ENCODE results near the gene EXPH5.
"Not testable (repeated sequence)": the region's sequence is repeated elsewhere in the genome, so short reads cannot be mapped to it uniquely, and the experiment has no call there.

Gene EXPH5

DNA sequence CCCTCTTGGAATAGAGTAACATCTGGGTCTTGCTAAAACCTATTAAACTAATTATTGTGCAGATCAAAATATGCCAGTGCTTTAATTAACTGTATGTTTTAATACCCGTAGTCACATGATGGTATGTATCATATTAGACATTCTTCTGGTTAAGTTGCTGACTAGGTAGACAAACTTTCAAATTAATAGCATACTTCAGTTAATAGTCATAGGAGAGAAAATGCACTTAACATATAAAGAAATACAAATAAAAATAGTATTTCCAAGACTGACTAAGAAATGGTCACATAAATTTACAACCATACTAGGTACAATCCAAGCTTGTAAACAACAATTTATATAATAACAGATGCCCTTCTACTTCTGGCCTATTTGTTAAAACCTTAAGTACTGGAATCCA, 7.6 kb upstream of the EXPH5 start:
- no peak for DNase-seq (ENCODE audit: low read depth, low spot score)

DNA sequence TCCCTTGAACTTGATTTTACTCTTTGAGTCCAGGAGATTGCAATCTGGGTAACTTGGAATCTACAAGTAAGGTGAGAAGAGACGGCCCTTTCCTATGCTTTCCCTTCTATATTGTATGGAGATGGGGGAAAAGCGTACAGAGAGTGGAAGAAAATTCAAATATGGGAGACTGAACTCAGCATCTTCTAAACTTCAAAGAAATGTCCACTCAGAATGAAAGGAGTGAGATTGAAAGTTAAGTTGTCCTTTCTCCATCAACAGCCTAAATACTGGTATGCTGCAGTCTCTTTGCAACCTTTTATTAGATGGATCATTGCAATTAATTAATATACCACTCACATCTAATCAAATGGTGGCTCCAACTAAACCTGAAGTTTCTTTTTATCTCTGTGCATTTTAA, 6.4 kb upstream of the EXPH5 start:
- no peak for DNase-seq (ENCODE audit: low read depth, low spot score)

DNA sequence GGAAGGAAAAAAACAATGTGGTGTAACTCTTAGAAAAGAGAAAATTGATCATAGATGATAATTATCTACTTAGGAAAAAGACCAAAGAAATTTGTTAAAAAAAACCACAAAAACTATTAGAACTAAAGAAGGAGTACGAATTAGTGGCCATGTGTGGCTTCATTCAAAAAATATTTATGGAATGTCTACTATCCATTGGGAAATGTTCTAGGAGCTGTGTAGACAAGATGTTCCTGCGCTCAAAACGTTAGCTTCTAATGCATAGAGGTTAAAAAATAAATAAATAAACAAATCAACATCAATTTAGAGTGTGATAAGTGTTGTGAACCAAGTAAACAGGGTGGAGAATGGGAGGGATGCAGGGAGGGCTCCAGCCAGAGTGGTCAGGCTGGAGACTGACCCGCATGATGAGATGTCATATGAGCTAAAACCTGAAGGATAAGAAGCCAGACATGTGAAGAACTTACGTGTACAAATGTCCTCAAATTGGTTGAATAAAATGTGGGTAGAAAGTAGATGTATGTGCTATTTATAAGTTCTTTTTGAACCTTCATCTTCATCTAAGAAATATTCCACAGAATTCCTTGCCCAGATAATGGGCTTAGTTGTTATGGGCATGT, 4.3 kb upstream of the EXPH5 start:
- DNase-seq (ENCODE audit: low read depth, low spot score), result no peak

DNA sequence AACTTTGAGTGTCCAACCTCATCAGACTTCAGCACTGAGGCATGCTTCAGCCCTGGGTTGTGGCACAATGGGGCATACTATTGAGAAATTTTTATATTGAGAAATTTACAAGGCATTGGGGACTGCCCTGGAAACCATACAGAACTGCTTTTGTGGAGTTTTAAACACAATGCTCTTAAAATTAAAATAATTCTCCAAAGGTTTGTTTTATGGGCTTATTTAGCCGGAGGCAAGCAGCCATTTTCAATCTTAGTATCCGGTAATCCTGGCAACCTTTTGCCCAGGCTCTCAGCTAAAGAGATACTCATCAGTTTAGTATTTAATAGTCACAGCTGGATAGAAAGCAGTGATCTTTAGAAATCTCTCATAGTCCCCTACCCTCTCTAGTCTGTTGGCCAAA, 3.1 kb upstream of the EXPH5 start:
- DNase-seq (ENCODE audit: low read depth, low spot score), result no peak

DNA sequence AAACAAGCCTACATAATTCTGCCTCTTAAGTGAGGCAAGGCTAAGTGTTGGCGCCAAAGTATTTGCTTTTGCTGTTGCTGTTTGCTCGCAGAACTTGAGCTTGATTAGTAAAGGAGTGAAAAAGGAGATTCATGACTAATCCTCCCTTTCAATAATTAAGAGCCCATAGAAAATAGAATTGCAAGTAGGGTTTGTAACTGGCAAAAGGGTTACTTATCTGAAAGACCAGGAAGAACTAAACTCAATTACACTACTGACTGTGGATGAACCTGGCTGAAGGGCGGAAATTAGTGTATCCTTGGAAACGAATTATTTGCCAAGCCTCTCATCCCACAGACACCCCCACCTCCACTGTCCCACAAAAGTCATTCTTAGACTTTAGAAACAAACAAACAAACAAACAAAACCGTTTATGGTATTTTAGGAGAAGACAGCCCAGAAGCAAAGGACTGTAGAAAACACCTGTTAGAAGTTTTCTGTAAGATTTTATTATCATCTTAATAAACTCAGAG, 411 bp upstream of the EXPH5 start:
- no peak for DNase-seq (ENCODE audit: low read depth, low spot score)

DNA sequence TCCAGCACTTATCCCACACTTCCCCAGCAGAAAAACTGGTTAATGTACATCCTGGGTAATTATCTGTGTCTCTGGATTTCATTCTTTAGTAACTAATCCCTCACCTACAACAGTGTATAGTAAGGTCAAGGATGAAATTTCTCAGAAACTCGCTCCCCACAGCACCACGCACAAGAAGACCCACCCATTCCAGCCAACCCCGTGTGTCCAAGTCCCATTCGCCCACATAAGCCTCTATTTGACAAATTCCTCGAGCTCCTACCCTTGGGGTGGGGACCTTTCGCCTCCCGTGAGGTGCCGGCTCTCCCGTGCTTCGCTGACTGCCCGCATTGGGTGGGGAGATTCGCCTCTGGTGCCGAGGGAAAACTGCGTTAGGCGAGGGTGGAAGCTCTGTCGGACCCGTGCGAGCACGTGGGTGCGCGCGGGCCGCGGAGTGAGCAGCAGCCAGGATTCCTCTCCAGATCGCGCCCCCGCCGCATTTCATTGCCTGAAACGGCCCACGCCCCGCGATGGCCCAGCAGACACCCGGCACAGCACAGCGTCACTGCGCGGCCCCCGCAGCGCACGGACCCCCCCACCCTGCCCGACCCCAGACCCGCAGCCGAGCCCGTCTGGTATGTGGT, 866 bp downstream of the EXPH5 start:
- no peak for DNase-seq (ENCODE audit: low read depth, low spot score)

DNA sequence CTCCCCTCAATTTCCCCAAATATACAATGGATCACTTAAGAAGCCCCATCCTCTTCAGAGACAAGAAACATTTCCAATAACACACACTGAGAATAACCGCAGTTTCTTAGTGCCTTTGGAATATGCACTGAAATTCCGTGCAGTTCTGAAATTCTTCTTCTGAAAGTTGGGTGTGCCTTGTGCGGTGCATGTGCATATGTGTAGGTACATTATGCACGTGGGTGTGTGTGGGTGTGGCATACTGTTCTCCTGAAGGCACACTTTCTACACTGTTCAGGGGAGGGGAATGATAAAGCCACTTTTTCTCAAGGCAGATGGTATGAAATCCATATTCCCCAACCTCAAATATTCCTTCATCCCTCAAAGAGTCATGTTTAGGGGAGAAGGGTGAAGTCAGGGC, 1.7 kb downstream of the EXPH5 start:
- no peak for DNase-seq (ENCODE audit: low read depth, low spot score)

DNA sequence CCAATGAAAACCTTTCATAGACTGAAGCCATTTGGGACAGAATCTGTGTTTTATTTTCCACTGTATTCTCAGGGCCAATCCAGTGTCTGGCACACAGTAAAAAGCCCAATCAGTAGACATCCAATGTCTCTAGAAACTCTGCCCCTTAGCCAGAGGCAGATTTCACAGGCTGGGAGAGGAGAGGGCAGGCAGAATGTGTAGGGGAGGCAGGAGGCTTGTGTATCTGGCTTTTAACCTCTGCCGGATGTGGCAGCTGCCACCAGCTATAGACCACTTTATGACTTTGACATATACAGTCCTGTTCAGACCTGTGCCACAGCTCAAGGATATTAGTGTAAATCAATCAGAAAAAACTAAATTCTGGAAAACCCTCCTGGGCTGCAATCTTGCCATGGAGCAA, 4.4 kb downstream of the EXPH5 start:
- no peak for DNase-seq (ENCODE audit: low read depth, low spot score)

DNA sequence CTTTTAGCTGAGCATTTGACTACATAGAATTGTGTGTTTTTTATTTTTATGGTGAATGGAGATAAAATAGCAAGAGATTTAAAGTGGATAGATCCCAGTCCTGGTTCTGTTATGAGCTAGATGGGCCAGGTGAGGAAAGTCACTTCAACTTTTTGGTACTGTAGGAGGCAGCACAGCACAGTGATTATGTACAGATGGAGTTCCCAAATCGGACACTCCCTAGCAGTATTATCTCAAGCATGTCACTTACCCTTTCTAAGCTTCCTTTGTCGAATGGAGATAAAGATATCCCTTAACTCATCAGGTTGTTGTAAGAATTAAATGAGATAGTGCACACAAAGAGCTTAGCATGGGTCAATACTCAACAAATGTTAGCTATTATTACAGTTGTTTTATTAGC, 5.3 kb downstream of the EXPH5 start:
- no peak for DNase-seq (ENCODE audit: low read depth, low spot score)

DNA sequence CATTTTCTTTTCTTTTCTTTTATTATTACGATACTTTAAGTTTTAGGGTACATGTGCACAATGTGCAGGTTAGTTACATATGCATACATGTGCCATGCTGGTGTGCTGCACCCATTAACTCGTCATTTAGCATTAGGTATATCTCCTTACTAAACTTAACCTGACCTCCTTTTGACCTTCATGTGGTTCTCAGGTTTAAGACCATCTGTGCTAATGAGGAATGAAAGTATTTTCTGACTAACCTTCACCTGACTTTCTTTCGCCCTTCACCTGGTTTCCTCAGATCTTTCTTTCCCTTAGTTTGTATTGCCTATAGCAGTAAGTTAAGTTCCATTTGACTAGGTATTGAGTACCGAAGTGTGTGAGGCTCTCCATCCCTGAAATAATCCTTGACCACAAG, 6.5 kb downstream of the EXPH5 start:
- no peak for DNase-seq (ENCODE audit: low read depth, low spot score)

DNA sequence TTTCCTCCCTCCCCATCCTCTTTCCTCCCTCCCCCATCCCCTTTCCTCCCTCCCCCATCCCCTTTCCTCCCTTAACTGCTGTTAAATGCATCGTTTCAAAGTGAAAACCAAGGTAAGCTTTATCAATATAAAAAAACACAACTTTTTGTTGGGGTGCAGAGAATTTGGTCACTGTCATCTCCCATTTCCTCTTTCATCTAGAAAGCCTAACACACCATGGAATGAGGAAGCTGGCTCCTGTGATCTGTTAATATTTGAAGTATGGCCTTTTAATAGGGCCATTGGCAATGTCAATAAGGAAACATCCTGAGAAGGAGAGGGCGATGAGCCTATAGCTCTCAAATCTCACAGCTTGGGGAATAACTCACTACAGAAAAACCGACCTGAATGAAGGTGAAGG, 7.0 kb downstream of the EXPH5 start:
- no peak for DNase-seq (ENCODE audit: low read depth, low spot score)

DNA sequence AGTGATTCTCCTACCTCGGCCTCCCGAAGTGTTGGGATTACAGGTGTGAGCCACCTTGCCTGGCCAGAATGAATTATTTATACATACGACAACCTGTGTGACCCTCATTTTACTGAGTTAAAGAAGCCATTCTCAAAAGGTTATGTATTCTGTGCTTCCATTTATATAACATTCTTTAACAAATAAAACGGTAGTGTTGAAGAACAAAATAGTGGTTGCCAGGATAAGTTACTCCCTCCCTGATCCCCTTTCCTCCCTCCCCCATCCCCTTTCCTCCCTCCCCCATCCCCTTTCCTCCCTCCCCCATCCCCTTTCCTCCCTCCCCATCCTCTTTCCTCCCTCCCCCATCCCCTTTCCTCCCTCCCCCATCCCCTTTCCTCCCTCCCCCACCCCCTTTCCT, 7.4 kb downstream of the EXPH5 start:
- DNase-seq (ENCODE audit: low read depth, low spot score), result not testable (repeated sequence)

DNA sequence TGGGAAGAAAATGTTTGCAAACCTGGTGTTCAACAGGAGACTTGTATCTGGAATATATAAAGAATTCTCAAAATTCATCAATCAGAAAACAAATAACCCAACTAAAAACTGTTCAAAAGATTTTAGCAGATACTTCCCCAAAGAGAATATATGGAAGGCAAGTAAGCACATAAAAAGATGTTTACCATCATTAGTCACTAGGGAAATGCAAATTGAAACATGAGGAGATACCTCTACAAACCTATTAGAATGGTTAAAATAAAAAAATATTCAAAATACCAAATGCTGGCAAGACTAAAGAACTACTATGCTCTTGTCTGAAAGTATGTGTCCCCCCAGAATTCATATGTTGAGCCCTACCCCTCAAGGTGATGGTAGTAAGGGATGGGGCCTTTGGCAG, 8.6 kb downstream of the EXPH5 start:
- DNase-seq (ENCODE audit: low read depth, low spot score), result no peak

DNA sequence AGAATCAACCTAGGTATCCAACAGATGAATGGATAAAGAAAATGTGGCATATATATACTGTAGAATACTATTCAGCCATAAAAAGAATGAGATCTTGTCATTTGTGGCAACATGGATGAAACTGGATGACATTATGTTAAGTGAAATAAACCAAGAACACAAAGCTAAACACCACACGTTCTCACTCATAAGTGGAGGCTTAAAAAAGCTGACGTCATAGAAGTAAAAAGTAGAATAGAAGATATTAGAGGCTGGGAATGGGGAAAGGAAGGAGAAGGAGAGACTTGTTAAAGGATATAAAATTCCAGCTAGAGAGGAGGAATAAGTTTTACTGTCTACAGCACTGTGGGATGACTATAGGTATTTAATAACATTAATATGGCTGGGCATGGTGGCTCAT, 12.9 kb downstream of the EXPH5 start:
- no peak for DNase-seq (ENCODE audit: low read depth, low spot score)

DNA sequence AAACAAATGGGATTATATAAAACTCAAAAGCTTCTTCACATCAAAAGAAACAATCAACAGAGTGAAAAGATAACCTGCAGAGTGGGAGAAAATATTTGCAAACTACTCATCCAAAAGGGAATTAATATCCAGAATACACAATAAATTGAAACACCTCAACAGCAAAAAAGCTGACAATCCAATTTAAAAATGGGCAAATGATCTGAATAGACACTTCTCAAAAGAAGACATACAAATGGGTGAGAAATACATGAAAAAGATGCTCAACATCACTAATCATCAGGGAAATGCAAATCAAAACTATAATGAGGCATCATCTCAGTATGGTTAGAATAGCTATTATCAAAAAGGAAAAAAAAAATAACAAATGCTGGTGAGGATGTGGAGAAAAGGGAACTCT, 13.5 kb downstream of the EXPH5 start:
- DNase-seq (ENCODE audit: low read depth, low spot score), result no peak

DNA sequence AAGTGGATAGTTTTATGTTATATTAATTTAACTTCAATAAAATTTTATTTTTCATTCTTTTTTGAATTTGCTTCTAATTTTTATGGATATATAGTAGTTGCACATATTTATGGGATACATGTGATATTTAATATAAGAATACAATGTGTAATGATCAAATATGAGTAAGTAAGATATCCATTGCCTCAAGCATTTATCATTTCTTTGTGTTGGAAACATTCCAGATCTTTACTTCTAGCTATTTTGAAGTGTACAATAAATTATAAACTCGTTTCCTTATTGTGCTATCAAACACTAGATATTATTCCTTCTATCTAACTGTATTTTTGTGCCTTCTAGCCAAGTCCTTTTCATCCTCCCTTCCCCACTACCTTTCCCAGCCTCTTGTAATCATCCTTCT, 17.0 kb downstream of the EXPH5 start:
- no peak for DNase-seq (ENCODE audit: low read depth, low spot score)

DNA sequence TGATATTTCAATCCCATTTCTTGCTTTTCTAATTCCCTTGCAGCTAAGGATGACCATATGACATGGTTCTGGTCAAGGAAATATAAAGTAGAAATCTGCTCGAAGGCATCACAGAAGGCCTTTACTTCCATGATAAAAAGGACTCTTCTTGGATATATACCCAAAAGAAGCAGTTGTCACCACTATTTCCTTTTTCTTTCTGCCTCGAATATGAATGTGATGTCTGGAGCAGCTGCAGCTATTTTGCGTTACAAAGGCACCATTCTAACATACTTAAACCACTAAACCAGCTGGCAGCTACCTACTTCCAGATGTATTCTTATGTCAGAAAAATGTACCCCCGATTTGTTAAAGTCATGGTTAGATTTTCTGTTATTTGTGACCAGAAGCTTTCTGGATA, 18.9 kb downstream of the EXPH5 start:
- DNase-seq (ENCODE audit: low read depth, low spot score), result no peak

DNA sequence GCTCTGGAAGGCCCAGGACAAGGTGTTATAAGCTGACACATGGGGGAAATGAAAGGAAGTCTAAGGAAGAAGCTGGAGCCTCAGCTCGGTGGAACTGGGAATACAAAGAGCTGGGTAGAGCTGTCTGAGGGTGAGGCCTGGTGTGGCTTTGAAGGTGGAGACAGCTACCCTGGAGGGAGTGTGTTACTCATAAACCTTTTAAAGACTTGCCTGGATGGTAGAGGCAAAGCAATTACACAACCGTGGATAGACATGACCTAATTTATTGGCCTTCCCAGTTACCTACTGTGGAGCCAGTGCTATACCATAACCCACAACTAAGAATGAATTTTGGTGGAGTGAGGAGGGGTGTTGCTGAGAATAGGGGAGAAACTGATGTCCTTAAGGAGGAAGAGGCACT, 22.6 kb downstream of the EXPH5 start:
- no peak for DNase-seq (ENCODE audit: low read depth, low spot score)

DNA sequence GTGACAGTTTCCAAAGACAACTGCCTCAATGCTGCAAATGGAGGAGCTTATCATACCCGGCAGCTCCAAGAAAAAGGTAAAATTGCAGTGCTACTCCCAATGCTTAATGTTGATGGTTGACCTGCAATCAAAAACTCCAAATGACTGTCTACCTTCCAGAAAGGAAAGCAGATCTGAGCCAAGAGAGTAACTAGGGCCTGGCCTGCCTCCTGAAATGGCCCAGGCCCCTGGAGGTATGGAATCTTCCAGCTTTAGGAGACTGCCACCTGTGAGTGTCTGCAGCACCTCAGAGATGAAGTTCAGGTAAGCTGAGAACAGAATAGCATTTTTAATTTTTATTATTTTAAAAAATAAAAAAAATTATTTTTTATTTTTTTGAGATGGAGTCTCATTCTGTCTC, 23.7 kb downstream of the EXPH5 start:
- no peak for DNase-seq (ENCODE audit: low read depth, low spot score)

DNA sequence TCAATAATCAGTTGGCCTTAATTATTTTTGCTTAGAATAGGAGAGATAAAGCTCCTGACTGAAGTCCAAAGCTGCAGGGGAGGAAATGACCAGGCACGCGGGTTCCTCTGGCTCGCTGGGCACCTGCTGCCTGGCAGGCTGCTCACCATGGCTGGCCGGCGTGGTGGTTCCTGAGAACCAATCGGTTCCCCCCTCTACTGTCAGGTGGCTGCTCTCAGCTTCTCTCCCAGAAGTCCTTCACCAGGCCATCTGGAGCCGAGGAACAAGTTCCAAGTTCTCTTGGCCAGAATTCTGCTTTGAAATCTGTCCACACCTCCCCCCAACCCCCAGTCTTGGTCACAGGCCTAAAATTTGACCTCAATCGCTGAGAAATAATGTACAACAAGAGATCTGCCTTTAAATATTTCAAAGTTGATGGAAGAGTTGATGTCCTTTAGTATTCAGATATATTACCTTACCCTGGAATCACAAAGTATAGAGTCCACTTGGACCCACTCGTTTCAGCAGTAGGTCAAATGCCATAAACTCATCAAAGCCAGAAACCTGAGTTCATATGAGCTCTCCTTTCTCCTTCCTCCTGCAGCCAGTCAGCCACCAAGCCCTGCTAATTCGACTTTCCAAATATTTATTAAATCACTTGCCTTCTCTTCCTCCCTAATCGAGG, 25.2 kb downstream of the EXPH5 start:
- DNase-seq (ENCODE audit: low read depth, low spot score), result no peak

DNA sequence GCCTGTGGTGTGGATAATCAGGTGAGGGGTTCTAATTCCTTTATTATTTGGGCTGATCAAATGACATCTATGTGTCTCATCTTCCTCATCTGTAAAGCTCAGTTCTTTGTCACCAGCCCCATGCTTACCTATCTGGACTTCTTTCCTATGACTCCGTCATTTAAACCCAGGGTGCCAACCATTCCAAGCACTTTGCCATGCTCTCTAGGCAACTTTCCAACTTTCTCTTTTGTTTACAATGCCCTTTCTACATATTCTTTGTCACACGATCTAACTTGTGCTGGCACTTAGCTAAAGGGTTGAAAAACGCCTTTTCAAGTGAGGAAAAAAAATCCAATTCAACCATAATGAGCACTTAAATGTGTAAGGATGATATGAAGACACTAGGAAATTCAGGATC, 27.9 kb downstream of the EXPH5 start:
- DNase-seq (ENCODE audit: low read depth, low spot score), result no peak

DNA sequence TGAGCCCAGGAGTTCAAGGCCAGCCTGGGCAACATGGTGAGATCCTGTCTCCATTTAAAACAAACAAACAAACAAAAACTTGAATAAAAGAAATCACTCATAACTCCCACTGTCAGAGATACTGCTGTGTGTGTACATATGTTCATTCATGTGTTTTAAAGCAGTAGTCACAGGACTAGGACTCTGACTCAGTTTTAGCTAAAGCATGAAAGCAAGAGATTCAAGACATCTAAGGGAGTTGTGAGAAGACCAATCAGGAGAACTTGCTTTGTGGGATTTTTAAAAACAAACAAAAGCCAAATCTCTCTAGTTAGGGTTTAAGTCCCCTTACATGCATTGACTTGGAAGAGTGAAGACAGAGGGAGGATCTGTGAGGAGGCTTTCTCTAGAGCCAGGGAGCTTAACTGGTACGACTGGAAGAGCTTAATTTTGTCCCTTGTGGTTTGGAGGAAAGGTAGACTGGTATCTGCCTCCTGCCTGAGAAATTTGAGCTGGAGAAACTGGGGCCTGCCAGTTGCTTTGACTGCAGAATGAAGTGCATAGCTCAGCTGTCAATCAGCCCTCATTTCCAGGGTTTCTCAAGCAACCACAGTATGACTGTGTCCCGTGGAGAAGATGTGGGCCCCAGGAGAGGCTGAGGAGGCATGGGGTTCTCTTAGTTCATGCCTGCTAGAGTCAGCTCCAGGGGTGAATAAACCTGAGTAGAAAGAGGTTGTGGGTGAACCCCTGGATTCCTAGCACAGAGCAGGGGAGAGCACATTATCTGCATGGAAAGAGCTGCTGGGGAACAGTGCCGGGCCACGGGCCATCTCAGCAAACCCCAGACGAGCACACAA, 30.6 kb downstream of the EXPH5 start:
- no peak for DNase-seq (ENCODE audit: low read depth, low spot score)

Data from brain pericyte (primary cell).